ENCODE results near the gene CEP85L. TPM values are rescaled to one million over a fixed set of nuclear protein-coding genes. Genes with fewer than 3 reads are reported as not detected.

Gene CEP85L
- total RNA-seq, 1 donor from 2014 or later: 19.3 TPM

DNA sequence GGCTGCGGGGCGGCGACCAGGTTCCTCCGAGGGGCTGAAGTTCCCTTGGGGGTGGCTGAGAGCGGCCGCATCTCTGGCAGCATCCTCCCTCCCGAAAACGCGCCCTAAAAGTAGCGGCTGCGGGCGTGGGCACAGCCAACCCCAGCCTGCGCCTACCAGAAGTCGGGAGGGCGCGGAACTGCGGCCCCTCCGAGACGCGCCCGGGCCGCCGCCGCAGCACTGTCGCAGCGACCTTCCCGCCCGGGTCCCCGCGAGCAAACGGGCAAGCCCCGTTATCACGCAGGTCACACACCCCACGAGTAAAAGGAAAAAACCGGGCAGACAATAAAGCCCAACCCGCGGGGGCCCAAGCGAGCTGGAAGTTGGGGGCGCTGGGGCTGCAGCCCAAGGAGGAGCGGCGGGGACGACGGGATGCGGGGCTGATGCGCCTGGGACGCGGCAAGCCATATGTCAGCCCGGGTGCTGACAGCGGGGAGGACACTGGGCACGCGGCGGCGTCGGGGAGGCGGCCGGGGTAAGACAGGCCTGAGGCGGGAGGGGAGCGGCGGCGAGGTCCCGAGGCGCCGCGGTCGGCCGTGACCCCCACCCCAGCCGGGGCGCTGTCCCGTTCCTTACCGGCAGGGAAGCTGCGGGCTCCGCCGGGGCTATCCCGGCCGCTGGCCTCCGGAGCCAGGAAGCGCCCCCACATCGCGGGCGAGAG lies 659 bp downstream of the CEP85L start:
- peak overlapping the region; percentile 92 for H3K4me3 Mint-ChIP-seq (ENCODE audit: unreplicated experiment)
- peaks cover 5% of the 10 kb centered on the region for H3K4me1 Mint-ChIP-seq (ENCODE audit: low read depth, unreplicated experiment)
- no peak overlapping the region for H3K27ac Mint-ChIP-seq (ENCODE audit: unreplicated experiment)

DNA sequence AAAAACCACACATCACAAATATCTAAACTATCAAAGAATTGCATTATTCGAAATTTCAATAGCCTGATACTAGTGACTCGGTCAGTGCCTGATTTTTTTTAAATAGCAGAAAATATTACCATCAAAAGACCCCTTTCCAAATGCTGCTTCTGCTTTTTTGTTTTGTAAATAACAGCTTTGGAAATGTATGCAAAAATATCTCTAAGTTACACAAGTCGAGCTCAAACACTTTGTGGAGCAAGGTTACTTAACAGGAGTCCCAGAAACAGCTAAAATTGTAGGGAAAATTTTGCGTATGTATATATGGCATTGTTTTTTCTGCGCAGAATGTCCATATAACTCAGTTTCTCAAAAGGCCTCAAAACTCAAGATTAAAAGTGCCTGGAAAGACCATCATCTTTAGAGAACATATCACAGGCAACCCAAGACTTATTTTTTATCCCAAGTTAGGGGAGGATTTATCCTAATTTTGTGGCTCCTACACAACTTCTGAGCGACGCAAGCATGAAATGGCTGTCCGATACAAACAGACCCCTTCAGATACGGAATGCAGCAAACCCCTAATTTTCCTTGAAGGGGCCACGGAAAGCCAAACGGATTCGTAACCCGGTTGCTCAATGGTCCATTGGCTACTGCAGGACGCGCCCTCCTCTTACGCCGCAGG lies 1.3 kb downstream of the CEP85L start:
- TF ChIP-seq EZH2 (IDR thresholded peaks at IDR 0.05; ENCODE audit: insufficient read depth, low read length): no peak
- TF ChIP-seq, protein P1, sequence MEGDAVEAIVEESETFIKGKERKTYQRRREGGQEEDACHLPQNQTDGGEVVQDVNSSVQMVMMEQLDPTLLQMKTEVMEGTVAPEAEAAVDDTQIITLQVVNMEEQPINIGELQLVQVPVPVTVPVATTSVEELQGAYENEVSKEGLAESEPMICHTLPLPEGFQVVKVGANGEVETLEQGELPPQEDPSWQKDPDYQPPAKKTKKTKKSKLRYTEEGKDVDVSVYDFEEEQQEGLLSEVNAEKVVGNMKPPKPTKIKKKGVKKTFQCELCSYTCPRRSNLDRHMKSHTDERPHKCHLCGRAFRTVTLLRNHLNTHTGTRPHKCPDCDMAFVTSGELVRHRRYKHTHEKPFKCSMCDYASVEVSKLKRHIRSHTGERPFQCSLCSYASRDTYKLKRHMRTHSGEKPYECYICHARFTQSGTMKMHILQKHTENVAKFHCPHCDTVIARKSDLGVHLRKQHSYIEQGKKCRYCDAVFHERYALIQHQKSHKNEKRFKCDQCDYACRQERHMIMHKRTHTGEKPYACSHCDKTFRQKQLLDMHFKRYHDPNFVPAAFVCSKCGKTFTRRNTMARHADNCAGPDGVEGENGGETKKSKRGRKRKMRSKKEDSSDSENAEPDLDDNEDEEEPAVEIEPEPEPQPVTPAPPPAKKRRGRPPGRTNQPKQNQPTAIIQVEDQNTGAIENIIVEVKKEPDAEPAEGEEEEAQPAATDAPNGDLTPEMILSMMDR (IDR thresholded peaks at IDR 0.05; ENCODE audit: insufficient read depth, low read depth, low read length): no peak
- peak overlapping the region; percentile 41 for H3K27ac Mint-ChIP-seq (ENCODE audit: unreplicated experiment)
- peak overlapping the region; percentile 92 for H3K4me3 Mint-ChIP-seq (ENCODE audit: unreplicated experiment)
- no peaks in the 10 kb centered on the region for H3K36me3 ChIP-seq (ENCODE audit: insufficient read depth, low read length)
- H3K27ac ChIP-seq (ENCODE audit: low read depth, low read length): peak overlapping the region; percentile 90
- peak overlapping the region; percentile 81 for H3K4me3 ChIP-seq (ENCODE audit: insufficient read depth, low read depth, low read length)
- peak overlapping the region; percentile 93 for H3K4me2 ChIP-seq (ENCODE audit: low read length)
- H3K36me3 Mint-ChIP-seq (ENCODE audit: low read depth, unreplicated experiment): no peaks in the 10 kb centered on the region
- H3K9ac ChIP-seq (ENCODE audit: low read length): peak overlapping the region; percentile 95
- H3K4me1 Mint-ChIP-seq (ENCODE audit: low read depth, unreplicated experiment): peaks cover 5% of the 10 kb centered on the region
- H3K27me3 Mint-ChIP-seq (ENCODE audit: low read depth, unreplicated experiment): no peaks in the 10 kb centered on the region
- FAIRE-seq (peak; percentile 13), DNase-seq (ENCODE audit: low read depth) (peak; percentile 54)
- peaks cover 62% of the 10 kb centered on the region for H3K79me2 ChIP-seq (ENCODE audit: insufficient read depth, low read length)
- peaks cover 23% of the 10 kb centered on the region for H4K20me1 ChIP-seq (ENCODE audit: insufficient read depth, low read length)
- peak overlapping the region; percentile 89 for H2AFZ ChIP-seq (ENCODE audit: low read depth, low read length)
- H3K9me3 ChIP-seq (ENCODE audit: insufficient read depth, low read depth, low read length): no peaks in the 10 kb centered on the region
- no peaks in the 10 kb centered on the region for H3K27me3 ChIP-seq (ENCODE audit: insufficient read depth, low read length)
- no peaks in the 10 kb centered on the region for H3K9me3 Mint-ChIP-seq (ENCODE audit: unreplicated experiment)
- peaks cover 6% of the 10 kb centered on the region for H3K4me1 ChIP-seq (ENCODE audit: insufficient read depth, low read length)

More for the DNA sequence above, 659 bp downstream of the CEP85L start:
- no peaks in the 10 kb centered on the region for H3K9me3 Mint-ChIP-seq (ENCODE audit: unreplicated experiment)
- H3K79me2 ChIP-seq (ENCODE audit: insufficient read depth, low read length): peaks cover 55% of the 10 kb centered on the region
- TF ChIP-seq, protein P1 (IDR thresholded peaks at IDR 0.05; ENCODE audit: insufficient read depth, low read depth, low read length): no peak
- no peak for TF ChIP-seq EZH2 (IDR thresholded peaks at IDR 0.05; ENCODE audit: insufficient read depth, low read length)
- peak overlapping the region; percentile 95 for H3K9ac ChIP-seq (ENCODE audit: low read length)
- peaks cover 16% of the 10 kb centered on the region for H4K20me1 ChIP-seq (ENCODE audit: insufficient read depth, low read length)
- H3K36me3 ChIP-seq (ENCODE audit: insufficient read depth, low read length): no peaks in the 10 kb centered on the region
- peak overlapping the region; percentile 81 for H3K4me3 ChIP-seq (ENCODE audit: insufficient read depth, low read depth, low read length)
- H3K27me3 ChIP-seq (ENCODE audit: insufficient read depth, low read length): no peaks in the 10 kb centered on the region
- peak overlapping the region; percentile 89 for H2AFZ ChIP-seq (ENCODE audit: low read depth, low read length)
- peak overlapping the region; percentile 93 for H3K4me2 ChIP-seq (ENCODE audit: low read length)
- H3K4me1 ChIP-seq (ENCODE audit: insufficient read depth, low read length): peaks cover 6% of the 10 kb centered on the region
- H3K27me3 Mint-ChIP-seq (ENCODE audit: low read depth, unreplicated experiment): no peaks in the 10 kb centered on the region
- no peaks in the 10 kb centered on the region for H3K9me3 ChIP-seq (ENCODE audit: insufficient read depth, low read depth, low read length)
- H3K27ac ChIP-seq (ENCODE audit: low read depth, low read length): peak overlapping the region; percentile 90
- H3K36me3 Mint-ChIP-seq (ENCODE audit: low read depth, unreplicated experiment): no peaks in the 10 kb centered on the region
- DNase-seq (ENCODE audit: low read depth): no peak
- no peak for FAIRE-seq
